IPS-18c (cell line): Measurements from ENCODE around the gene HNRNPL.
A peak's percentile ranks its signal among the peaks of the same experiment; 100 is the strongest.
"Not testable (repeated sequence)": the region's sequence is repeated elsewhere in the genome, so short reads cannot be mapped to it uniquely, and the experiment has no call there.

Source experiments
- H3K4me3 ChIP-seq: 2 replicates; pipeline ENCODE4 v1.7.0; 2013; ENCODE audit warnings: low read depth, mild to moderate bottlenecking, low read length, moderate library complexity; ENCODE audit not compliant: insufficient read depth
- H3K9me3 ChIP-seq: one replicate; pipeline ENCODE4 v1.6.1; 2013; ENCODE audit warnings: mild to moderate bottlenecking, low read length, moderate library complexity; ENCODE audit not compliant: control insufficient read depth, insufficient read depth

HNRNPL gene

GRCh38 chr19:38875656-38876395 is 26.0 kb upstream of the HNRNPL start:
- Histone ChIP-seq H3K9me3 (no peaks in the 10 kb centered on the region), H3K4me3 (no peak overlapping the region)

DNA sequence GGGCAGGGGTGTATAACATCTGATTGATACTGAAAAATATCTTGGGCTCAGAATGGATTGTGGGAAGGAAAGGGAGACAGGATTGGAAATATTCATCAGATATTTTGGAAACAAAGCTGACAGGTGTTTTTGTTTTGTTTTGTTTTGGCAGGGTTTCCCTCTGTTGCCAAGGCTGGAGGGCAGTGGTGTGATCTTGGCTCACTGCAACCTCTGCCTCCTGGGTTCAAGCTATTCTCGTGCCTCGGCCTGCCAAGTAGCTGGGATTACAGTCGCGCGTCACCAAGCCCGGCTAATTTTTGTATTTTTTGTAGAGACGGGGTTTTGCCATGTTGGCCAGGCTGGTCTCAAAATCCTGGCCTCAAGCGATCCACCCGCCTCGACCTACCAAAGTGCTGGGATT is 23.6 kb upstream of the HNRNPL start:
- H3K4me3 ChIP-seq, H3K9me3 ChIP-seq: not testable (repeated sequence)

GRCh38 chr19:38870612-38871011 is 20.8 kb upstream of the HNRNPL start:
- Histone ChIP-seq H3K9me3 (no peaks in the 10 kb centered on the region), H3K4me3 (no peak overlapping the region)

- Histone ChIP-seq H3K9me3 (no peaks in the 10 kb centered on the region), H3K4me3 (peak overlapping the region; percentile 58)
These were observed 20.2 kb upstream of the HNRNPL start for GRCh38 chr19:38869836-38870607.

DNA sequence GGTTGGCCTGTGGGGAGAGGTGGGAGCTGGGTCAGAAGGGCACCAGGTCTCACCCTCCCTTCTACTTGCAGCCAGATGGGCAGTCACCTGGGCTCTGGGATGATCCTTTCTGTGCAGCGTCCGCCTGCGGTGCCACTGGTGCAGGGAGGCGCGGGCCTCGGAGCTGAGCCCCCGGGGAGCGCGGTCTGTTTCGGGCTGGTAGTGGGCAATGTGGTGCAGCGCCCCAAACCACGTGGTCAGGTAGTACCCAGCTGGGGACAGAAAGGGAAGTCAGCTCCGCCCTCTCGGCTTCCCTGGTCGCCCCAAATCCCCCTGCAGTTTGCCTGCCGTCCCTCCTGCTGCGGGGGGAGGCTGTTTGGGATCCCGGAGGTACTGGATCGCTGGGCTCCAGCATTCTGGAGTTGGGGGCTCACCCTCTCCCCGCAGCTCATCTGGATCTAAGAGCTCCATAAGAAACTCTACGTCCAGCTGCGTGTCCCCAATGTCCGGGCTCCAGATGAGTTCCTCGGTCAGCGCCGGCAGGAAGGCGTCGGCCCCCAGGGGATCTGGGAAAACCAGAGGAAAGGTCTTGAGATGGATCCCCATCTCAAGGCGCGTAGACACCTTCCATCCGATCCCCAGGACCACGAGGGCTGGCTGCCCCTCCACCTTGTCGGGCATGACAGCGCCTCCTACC is 19.5 kb upstream of the HNRNPL start:
- H3K9me3 ChIP-seq: no peaks in the 10 kb centered on the region
- H3K4me3 ChIP-seq: peak overlapping the region; percentile 58

DNA sequence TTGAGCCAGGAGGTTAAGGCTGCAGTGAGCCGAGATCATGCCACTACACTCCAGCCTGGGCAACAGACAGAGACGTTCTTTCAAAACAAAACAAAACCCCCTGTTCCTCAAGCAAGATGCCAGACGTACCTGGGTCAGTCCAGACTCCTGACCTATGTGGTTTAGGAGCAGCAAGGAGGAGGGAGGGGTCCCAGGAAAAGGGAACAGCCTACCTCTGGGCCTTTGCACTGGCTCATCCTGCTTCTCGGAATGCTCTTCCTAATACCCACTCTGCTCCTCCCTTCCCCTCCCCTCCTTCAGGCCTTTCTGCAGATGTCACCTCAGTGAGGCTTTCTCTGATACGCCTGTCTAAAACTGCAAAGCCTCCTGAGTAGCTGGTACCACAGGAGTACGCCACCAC is 18.8 kb upstream of the HNRNPL start:
- Histone ChIP-seq H3K4me3 (no peak overlapping the region), H3K9me3 (no peaks in the 10 kb centered on the region)

GRCh38 chr19:38867171-38867780 is 17.5 kb upstream of the HNRNPL start:
- no peaks in the 10 kb centered on the region for H3K9me3 ChIP-seq
- no peak overlapping the region for H3K4me3 ChIP-seq

- no peak overlapping the region for H3K4me3 ChIP-seq
- no peaks in the 10 kb centered on the region for H3K9me3 ChIP-seq
These were observed 12.7 kb upstream of the HNRNPL start for GRCh38 chr19:38862321-38863059.

- H3K4me3 ChIP-seq: no peak overlapping the region
- peaks cover 5% of the 10 kb centered on the region for H3K9me3 ChIP-seq
These were observed 11.6 kb upstream of the HNRNPL start for GRCh38 chr19:38861368-38861767.

DNA sequence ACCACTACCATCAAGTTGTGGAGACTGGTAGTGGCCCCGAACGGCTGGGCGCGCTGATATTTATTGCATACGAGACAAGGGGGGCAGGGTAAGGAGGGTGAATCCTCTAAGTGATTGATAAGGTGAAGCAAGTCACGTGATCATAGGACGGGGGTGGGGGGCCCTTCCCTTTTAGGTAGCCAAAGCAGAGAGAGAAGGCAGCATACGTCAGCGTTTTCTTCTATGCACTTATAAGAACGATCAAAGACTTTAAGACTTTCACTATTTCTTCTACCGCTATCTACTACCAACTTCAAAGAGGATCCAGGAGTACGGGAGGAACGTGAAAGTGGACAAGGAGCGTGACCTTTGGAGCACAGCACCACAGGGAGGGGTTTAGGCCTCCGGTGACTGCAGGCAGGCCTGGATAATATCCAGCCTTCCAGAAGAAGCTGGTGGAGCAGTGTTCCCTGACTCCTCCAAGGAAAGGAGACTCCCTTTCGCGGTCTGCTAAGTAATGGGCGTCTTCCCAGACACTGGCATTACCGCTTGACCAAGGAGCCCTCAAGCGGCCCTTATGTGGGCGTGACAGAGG is 9.9 kb upstream of the HNRNPL start:
- not testable (repeated sequence) for H3K9me3 ChIP-seq, H3K4me3 ChIP-seq

DNA sequence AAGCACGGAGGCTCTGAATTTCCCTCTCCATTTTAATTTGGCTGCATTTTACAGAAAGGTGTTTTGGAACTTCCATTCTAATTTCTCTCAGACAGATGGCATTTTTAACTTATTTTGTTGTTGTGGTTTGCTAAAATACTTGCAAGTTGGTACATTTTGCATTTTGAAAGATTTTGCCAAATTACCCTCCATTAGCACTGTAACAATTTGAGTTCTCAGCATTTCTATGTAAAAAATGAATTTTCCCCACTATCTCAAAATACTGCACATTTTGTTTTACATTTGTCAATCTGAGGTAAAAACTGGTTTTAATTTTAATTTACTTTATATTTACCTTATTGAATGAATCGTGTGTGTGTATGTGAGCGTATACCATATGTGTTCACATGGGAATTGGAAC is 7.0 kb upstream of the HNRNPL start:
- H3K4me3 ChIP-seq: no peak overlapping the region

GRCh38 chr19:38855751-38856150 is 6.0 kb upstream of the HNRNPL start:
- H3K4me3 ChIP-seq, H3K9me3 ChIP-seq: not testable (repeated sequence)

More for the DNA sequence above, 7.0 kb upstream of the HNRNPL start:
- peaks cover 5% of the 10 kb centered on the region for H3K9me3 ChIP-seq

DNA sequence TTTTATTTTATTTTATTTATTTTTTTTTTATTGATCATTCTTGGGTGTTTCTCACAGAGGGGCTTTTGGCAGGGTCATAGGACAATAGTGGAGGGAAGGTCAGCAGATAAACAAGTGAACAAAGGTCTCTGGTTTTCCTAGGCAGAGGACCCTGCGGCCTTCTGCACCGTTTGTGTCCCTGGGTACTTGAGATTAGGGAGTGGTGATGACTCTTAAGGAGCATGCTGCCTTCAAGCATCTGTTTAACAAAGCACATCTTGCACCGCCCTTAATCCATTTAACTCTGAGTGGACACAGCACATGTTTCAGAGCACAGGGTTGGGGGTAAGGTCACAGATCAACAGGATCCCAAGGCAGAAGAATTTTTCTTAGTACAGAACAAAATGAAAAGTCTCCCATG is 5.2 kb upstream of the HNRNPL start:
- H3K9me3 ChIP-seq, H3K4me3 ChIP-seq: not testable (repeated sequence)

GRCh38 chr19:38853214-38853613 is 3.4 kb upstream of the HNRNPL start:
- peaks cover 5% of the 10 kb centered on the region for H3K9me3 ChIP-seq
- no peak overlapping the region; the same call in 1 of the 2 replicates for H3K4me3 ChIP-seq

- peaks cover 5% of the 10 kb centered on the region for H3K9me3 ChIP-seq
- peak overlapping the region; percentile 87 for H3K4me3 ChIP-seq
These were observed 2.7 kb upstream of the HNRNPL start for GRCh38 chr19:38852231-38853044.

GRCh38 chr19:38851622-38852230 is 1.9 kb upstream of the HNRNPL start:
- peaks cover 3% of the 10 kb centered on the region for H3K9me3 ChIP-seq

More at GRCh38 chr19:38851622-38852230, 1.9 kb upstream of the HNRNPL start:
- H3K4me3 ChIP-seq: peak overlapping the region; percentile 87
